WI38 (cell line): ENCODE data around the gene ITPR3.

Experiments
- H3K4me3 ChIP-seq: 2 replicates; pipeline ENCODE4 v1.5.1; 2011; ENCODE audit warnings: low read depth, mild to moderate bottlenecking, control low read depth, low read length
- CTCF ChIP-seq: IDR thresholded peaks from 2 replicates; pipeline ENCODE4 v1.5.1; 2012; ENCODE audit warnings: low read depth, mild to moderate bottlenecking, control low read depth, low read length

ITPR3 gene

DNA sequence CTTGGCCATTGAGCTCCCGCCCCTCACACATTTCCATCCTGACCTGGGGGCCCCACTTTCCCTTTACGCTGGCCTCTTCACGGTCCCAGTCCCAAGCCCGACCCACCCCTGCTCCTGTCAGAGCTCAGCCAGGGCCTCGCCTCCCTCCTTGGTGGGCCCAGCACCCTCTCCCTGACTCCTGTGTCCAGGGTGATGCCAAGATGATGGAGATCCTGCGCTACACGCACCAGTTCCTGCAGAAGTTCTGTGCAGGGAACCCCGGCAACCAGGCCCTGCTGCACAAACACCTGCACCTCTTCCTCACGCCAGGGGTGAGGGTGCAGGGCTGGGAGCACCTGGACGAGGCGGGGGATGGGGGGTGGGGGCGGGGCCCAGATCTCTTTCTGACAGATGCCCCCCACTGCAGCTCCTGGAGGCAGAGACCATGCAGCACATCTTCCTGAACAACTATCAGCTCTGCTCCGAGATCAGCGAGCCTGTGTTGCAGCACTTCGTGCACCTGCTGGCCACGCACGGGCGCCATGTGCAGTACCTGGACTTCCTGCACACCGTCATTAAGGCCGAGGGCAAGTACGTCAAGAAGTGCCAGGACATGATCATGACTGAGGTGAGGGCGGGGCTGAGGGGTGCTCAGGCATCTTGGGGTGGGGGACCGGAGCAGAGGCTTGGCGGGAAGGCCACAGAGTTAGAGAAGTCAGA lies 57.3 kb downstream of the ITPR3 start:
- TF ChIP-seq CTCF, result no peak
- no peak overlapping the region for H3K4me3 ChIP-seq

DNA sequence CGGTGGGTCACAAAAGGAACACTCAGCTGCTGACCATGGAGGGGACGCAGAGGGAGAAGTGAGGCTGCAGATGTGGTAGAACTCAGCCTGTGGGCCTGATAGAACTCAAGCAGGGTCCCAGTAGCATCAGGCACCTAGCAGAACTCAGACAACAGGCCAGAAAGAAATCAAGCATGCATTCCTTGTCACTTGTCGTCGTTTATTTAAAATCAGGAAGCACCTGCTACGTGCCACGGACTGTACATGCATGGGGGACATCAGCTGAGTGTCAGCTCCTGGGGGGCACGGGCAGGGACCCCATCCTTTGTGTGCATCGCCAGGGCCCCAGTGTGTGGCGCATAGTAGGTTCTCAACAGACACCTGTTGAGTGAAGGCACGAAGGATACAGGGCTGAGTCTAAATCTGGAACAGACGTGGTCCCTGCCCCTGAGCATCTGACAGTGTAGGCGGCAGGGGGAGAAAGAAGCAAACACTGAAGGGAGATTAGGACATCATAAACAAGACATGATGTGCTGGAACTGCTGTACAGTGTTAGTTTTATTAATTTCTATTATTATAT lies 57.9 kb downstream of the ITPR3 start:
- TF ChIP-seq CTCF, result no peak
- H3K4me3 ChIP-seq, result no peak overlapping the region

- TF ChIP-seq CTCF, result no peak
- no peak overlapping the region for H3K4me3 ChIP-seq
These were observed 58.6 kb downstream of the ITPR3 start for GRCh38 chr6:33679761-33680160.

GRCh38 chr6:33682341-33682740 lies 61.2 kb downstream of the ITPR3 start:
- TF ChIP-seq CTCF, result no peak
- no peak overlapping the region for H3K4me3 ChIP-seq

GRCh38 chr6:33683051-33683571 lies 62.0 kb downstream of the ITPR3 start:
- no peak overlapping the region for H3K4me3 ChIP-seq
- TF ChIP-seq CTCF, result no peak

GRCh38 chr6:33683576-33684427 lies 62.7 kb downstream of the ITPR3 start:
- TF ChIP-seq CTCF, result no peak
- H3K4me3 ChIP-seq, result no peak overlapping the region
